HG03103 (cell line): Measurements from ENCODE around the gene RAB44.

Experiments
- ATAC-seq: cut with Tn5 transposase; IDR thresholded peaks from one replicate; pipeline ENCODE4 v1.9.1; 2021; ENCODE audit warnings: low read depth; ENCODE audit not compliant: unreplicated experiment

RAB44 gene

GRCh38 chr6:36746251-36746650, 48.6 kb downstream of the RAB44 start:
- ATAC-seq = no peak

- no peak for ATAC-seq
These were observed 52.3 kb downstream of the RAB44 start for GRCh38 chr6:36749829-36750489.

- ATAC-seq = no peak
These were observed 53.5 kb downstream of the RAB44 start for GRCh38 chr6:36751091-36751490.

GRCh38 chr6:36751833-36752186, 54.2 kb downstream of the RAB44 start:
- no peak for ATAC-seq

GRCh38 chr6:36752187-36752885, 54.7 kb downstream of the RAB44 start:
- ATAC-seq = no peak

- ATAC-seq = no peak
These were observed 55.4 kb downstream of the RAB44 start for GRCh38 chr6:36752886-36753506.

- no peak for ATAC-seq
These were observed 56.2 kb downstream of the RAB44 start for GRCh38 chr6:36753671-36754405.

GRCh38 chr6:36754582-36755434, 57.2 kb downstream of the RAB44 start:
- no peak for ATAC-seq

- no peak for ATAC-seq
These were observed 58.1 kb downstream of the RAB44 start for GRCh38 chr6:36755435-36756348.

- no peak for ATAC-seq
These were observed 59.2 kb downstream of the RAB44 start for GRCh38 chr6:36756786-36757185.

GRCh38 chr6:36757206-36757605, 59.6 kb downstream of the RAB44 start:
- no peak for ATAC-seq

GRCh38 chr6:36757943-36758508, 60.4 kb downstream of the RAB44 start:
- ATAC-seq = no peak

GRCh38 chr6:36758516-36759147, 61.0 kb downstream of the RAB44 start:
- no peak for ATAC-seq

GRCh38 chr6:36759148-36759759, 61.6 kb downstream of the RAB44 start:
- no peak for ATAC-seq

GRCh38 chr6:36760685-36761435, 63.2 kb downstream of the RAB44 start:
- ATAC-seq = no peak

GRCh38 chr6:36762123-36762522, 64.5 kb downstream of the RAB44 start:
- ATAC-seq = no peak

GRCh38 chr6:36765190-36765589, 67.6 kb downstream of the RAB44 start:
- ATAC-seq = no peak
